Stimulated activated CD4-positive, alpha-beta T cell treated with anti-CD3 and anti-CD28 coated beads, Interleukin-4, amount 100 ng/mL, for 4 hours (primary cell): ENCODE results near the gene SLC52A3.

Source experiments
- DNase-seq, 2 experiments: peaks; one replicate each; pipeline ENCODE4 v3.0.0-alpha.2; 2020

SLC52A3 gene

GRCh38 chr20:764255-764654, 4.0 kb downstream of the SLC52A3 start:
- DNase-seq: no peak

GRCh38 chr20:761418-762381, 6.6 kb downstream of the SLC52A3 start:
- no peak for DNase-seq

DNA sequence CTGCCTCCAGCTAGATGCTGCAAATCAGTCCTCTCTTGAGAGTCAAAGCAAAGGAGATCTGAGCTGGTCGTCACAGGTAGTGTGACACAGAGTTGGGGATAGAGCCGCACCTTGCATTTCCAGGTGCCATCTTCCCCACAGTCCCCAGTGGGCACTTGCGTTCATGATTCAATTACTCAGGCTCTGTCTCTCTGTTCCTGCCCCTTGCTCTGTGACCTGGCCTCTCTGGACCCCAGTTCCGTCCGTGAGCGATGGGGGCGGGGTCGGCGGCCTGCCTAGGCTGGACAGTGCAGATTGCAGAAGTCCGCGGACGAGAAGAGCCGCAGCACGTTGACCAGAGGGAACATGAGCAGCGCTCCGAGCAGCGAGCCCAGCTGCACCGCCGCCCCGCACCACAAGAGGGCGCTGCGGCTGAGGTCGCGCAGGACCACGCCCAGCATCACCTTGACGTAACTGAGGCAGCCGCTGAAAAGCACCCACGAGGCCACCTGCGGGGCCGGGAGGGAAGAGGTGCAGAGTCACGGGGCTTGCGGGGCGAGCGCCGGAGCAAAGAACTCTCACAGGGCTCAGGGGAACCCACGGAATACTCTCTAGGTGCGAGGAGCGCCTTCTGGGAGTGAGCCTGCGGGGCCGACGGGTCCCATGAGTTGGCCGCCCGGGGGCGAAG, 7.4 kb downstream of the SLC52A3 start:
- peak in 1 of 2 experiments; percentile 30 for DNase-seq

- no peak for DNase-seq
Measured at GRCh38 chr20:757506-757905, 10.8 kb downstream of the SLC52A3 start.

DNA sequence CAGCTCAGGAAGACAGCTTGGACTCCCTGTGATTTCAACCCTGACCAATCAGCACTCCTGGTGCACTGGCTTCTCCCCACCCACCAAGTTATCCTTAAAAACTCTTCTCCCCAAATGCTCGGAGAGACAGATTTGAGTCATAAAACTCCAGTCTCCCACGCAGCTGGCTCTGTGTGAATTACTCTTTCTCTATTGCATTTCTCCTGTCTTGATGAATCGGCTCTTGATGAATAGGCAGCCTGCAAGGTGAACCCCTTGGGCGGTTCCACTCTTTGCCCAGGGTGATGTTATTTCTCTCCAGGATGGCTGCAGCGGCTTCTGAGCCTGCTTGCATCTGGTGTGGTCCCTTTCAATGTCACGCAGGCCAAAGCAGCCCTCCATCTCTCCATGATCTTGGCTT, 12.4 kb downstream of the SLC52A3 start:
- DNase-seq: no peak

DNA sequence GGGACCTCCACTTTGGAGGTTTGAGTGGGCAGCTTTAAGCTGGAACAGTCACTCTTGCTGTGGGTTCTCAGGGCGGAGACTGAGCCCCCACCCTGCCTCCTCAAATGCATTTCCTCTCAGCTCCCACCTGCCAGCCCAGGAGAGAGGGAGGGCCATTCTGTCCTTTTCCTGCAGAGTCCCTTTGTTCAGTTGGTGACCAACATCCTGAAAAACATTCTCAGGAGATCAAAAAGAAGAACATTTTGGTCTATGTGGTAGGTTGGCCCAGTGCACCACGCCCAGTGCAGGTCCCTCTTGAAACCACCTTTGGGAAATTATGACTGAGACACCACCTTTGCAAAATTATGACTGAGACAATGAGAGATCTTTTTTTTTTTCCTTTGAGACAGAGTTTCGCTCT, 13.4 kb downstream of the SLC52A3 start:
- no peak for DNase-seq

GRCh38 chr20:753897-754635, 14.2 kb downstream of the SLC52A3 start:
- DNase-seq: no peak

DNA sequence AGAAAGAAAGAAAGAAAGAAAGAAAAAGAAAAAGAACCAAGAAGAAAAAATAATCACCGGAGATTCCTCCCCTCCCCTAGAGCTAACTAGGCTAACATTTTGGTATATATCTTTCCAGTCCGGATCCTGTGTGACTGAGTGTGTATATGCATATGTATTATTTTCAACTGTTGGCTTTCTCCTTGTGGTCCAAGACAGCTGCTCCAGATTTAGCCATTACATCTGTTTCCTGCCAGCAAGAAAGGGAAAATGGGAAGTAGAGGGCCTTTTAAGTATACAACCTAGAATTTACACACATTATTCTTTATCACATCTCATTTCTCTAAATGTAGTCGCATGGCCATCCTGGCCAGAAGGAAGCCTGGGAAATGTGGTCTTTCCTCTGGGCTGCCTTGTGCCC, 15.2 kb downstream of the SLC52A3 start:
- no peak for DNase-seq

DNA sequence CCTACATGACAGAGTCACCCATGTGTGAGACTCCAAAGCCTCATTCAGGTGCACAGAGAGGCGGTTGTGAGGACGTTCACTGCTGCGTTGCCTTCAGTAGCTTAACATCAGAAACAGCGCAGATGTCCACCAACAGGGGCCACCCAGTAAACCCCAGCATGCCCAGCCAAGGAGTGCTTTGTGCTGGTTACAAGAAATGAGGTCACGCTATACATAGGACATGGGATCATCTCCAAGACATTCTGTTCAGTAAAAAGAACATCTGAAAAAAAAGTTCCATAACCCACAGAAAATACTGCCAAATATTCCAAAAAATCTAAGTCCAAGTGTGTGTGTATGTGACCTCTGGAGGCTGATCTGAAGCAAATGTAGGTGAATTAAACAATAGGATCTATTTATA, 16.0 kb downstream of the SLC52A3 start:
- DNase-seq: no peak

- no peak for DNase-seq
Measured at GRCh38 chr20:751761-752160, 16.5 kb downstream of the SLC52A3 start.

DNA sequence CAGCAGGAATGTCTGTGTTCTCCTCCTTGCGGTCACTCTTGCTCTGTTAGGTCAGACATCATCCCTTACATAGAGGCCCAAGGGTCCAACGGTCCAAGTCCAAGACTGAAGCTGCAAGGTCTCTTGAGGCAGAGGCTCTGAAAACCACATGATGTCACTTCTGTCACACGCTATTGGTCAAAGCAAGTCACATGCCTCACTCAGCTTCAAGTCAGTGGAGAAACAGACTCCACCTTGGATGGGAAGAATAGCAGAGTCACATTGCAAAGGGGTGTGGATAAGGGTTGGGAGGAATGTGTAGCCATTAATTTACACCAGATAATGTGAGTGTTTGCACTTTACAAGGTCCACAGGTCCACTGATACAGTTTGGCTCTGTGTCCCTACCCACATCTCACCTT, 17.5 kb downstream of the SLC52A3 start:
- no peak for DNase-seq

GRCh38 chr20:745683-746301, 22.5 kb downstream of the SLC52A3 start:
- DNase-seq: no peak

- no peak for DNase-seq
Measured at GRCh38 chr20:742156-742555, 26.1 kb downstream of the SLC52A3 start.

DNA sequence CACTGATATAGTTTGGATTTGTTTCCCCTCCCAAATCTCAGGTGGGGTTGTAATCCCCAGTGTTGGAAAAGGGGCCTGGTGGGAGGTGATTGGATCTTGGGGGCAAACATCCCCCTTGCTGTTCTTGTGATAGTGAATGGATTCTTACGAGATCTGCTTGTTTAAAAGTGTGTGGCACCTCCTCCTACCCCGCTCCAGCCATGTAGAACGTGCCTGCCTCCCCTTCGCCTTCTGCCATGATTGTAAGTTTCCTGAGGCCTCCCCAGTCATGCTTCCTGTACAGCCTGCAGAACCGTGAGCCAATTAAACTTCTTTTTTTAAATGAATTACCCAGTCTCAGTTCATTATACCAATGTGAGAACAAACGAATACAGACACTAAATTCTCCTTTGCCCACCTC, 26.7 kb downstream of the SLC52A3 start:
- DNase-seq: no peak

DNA sequence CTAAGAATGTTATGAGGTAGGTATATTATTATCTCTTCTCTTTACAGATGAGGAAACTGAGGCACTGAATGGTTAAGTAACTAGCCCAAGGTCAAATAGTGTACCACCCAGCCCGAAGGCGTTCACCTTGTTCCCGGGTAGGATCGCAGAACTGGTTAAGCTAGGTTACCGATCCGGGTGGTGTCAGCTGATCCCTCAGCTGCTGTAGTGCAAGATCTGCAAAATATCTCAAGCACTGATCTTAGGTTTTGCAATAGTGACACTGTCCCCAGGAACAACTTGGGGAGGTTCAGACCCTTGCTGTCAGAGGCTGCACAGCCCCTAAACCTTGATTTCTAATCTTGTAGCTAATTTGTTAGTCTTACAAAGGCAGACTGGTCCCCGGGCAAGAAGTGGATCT, 28.1 kb downstream of the SLC52A3 start:
- no peak for DNase-seq

DNA sequence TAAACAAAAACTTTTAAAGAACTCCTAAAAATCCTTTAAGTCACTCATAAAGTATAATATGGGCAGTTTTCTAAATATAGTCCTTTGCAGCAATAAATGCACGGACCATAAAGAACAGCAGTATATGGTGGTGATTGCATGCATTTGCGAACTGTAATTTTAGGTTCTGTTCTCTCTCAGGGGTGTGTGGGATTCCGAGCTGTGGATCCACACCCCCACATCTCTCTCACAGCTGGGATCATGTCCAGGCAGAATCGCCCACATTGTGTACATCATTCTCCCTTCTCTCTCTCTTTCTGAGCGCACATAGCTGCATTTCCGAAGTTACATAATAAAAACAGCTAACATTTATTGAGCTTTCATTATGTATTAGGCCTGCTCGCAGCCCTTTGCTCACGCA, 28.6 kb downstream of the SLC52A3 start:
- no peak for DNase-seq

GRCh38 chr20:733861-734260, 34.4 kb downstream of the SLC52A3 start:
- no peak for DNase-seq

DNA sequence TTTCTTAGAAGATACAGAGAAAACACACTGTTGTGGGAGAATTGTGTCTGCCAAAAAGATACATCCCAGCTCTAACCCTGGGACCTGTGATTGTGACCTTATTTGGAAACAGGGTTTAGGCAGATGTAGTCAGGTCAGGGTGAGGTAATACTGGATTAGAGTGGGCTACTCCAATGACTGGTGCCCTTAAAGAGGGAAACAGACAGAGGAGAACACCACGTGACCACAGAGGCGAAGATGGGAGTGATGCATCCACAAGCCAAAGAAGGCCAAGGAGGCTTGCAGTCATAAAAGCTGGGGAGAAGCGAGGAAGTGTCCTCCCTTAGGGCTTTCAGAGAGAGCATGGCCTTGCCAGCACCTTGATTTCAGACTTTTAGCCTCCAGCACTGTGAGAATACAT, 35.6 kb downstream of the SLC52A3 start:
- no peak for DNase-seq

DNA sequence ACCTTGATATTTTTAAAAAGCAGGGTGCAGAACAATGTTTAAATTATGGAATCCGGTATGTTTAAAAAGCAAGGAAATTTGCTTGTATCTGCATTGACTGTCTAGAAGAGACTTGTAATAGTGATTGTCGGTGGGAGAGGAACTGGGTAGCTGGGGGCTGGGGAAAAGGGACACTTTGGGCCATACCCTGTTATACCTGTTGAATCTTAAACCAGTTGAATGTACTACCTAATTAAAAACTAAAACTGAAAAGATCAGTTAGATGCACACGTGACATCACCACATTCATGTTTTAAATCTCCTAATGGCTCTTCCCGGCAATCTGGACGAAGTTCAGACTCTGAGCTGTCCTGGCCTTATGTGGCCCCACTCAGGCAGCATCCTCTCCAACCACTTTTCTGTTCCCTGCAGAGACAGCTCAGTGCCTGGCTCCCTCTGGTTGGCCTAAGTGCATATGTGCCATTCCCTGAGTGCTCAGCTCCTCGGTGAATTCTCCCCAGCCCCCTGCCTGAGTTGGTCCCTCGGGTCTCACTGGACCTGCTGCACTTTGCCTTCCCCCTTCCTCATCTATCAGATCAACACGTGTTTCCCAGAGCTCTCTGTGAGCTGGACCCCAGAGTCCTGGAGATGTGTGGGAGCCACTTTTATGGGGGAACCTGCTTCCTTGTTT, 36.3 kb downstream of the SLC52A3 start:
- no peak for DNase-seq

DNA sequence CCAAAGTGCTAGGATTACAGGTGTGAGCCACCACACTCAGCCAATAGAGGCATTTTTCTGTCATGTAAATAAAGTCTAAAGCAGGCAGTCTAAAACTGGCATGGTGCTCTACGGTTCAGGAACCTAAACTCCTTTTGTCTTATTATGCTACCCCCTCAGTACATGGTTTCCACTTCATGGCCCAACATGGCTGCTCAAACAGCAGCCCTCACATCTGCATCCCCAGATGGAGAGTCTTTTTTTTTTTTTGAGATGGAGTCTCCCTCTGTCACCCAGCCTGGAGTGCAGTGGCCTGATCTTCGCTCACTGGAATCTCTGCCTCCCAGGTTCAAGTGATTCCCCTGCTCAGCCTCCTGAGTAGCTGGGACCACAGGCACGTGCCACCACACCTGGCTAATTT, 38.3 kb downstream of the SLC52A3 start:
- no peak for DNase-seq

GRCh38 chr20:728256-728944, 39.9 kb downstream of the SLC52A3 start:
- DNase-seq: peak; percentile 62 to 68

DNA sequence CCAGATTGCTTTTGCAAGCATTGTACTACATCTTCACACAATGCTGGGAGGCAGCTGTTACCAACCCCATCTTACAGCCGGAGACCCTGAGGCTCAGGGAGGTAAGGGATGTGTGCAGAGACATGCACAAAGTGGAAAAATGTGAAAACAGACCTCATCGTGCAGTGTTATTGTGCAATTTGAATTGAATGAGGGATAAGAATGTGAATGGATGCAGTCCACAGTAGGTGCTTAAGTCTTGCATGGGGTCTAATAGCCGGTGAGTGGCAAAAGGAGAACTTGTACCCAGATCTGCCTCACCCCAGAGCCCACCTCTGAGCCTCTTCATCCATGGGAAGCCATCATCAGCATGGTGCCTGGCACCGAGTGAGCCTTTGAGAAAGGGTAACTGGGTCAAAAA, 42.1 kb downstream of the SLC52A3 start:
- no peak for DNase-seq
